ENCODE results near the gene NR6A1. TPM values are rescaled to one million over a fixed set of nuclear protein-coding genes. Genes with fewer than 3 reads are reported as not detected.

NR6A1 gene
- total RNA-seq, 2 donors from 2014 or later = 4.8 to 4.9 TPM

DNA sequence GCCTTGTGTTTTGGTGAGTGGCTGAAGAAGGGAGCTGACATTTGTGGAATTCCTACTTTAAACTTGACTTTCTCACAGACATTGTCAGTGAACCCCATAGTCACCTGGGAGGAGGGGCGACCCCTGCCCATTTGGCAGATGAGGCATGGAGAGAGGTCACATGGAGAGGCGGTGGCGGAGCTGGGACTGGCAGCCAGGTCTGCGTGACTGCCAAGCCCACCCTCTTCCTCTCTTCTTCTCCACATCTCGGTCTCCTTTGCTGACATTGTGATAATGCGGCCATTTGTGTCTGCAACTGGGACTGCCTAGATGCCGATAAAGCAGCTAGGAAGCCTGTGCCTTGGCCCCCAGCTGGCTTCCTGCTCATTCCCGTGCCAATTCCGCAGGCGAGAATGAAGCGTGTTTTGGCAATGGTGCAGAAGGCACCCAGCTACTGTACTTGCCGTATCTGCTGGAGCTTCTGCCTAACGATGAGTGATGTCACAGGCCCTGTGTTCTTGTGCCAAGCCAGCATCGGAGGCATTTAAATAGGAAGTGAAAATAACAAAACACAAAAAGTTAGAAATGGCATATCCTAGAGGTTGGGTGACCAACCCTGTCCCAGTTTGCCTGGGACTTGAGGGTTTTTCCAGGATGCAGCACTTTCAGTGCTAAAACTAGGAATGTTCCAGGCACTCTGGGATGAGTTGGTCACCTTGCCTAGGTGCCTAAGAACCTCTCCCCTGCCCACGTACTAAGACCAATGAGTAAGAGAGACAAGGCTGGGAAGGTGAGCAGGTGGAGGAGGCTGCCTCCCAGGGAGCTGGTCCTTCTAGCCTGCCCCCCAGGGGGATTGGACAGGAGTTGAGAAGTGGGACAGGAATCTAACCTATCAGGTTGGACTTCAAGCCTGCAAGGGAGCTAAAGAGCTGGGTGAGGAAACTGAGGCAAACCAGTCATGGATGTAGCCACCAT lies 29.5 kb upstream of the NR6A1 start:
- H3K9me3 ChIP-seq = no peaks in the 10 kb centered on the region
- no peaks in the 10 kb centered on the region for H3K36me3 ChIP-seq
- no peak overlapping the region for H3K4me3 ChIP-seq
- H3K9ac ChIP-seq (ENCODE audit: low read depth in 2 of 2, low read length in 2 of 2) = no peak overlapping the region
- intact Hi-C loops (cut with DNase I) = no loop called here
- DNase-seq = no peak
- no peaks in the 10 kb centered on the region for H3K27me3 ChIP-seq
- no peak overlapping the region for H3K27ac ChIP-seq
- no peaks in the 10 kb centered on the region for H3K4me1 ChIP-seq
- TF ChIP-seq, protein P1, sequence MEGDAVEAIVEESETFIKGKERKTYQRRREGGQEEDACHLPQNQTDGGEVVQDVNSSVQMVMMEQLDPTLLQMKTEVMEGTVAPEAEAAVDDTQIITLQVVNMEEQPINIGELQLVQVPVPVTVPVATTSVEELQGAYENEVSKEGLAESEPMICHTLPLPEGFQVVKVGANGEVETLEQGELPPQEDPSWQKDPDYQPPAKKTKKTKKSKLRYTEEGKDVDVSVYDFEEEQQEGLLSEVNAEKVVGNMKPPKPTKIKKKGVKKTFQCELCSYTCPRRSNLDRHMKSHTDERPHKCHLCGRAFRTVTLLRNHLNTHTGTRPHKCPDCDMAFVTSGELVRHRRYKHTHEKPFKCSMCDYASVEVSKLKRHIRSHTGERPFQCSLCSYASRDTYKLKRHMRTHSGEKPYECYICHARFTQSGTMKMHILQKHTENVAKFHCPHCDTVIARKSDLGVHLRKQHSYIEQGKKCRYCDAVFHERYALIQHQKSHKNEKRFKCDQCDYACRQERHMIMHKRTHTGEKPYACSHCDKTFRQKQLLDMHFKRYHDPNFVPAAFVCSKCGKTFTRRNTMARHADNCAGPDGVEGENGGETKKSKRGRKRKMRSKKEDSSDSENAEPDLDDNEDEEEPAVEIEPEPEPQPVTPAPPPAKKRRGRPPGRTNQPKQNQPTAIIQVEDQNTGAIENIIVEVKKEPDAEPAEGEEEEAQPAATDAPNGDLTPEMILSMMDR (IDR thresholded peaks at IDR 0.05) = no peak

DNA sequence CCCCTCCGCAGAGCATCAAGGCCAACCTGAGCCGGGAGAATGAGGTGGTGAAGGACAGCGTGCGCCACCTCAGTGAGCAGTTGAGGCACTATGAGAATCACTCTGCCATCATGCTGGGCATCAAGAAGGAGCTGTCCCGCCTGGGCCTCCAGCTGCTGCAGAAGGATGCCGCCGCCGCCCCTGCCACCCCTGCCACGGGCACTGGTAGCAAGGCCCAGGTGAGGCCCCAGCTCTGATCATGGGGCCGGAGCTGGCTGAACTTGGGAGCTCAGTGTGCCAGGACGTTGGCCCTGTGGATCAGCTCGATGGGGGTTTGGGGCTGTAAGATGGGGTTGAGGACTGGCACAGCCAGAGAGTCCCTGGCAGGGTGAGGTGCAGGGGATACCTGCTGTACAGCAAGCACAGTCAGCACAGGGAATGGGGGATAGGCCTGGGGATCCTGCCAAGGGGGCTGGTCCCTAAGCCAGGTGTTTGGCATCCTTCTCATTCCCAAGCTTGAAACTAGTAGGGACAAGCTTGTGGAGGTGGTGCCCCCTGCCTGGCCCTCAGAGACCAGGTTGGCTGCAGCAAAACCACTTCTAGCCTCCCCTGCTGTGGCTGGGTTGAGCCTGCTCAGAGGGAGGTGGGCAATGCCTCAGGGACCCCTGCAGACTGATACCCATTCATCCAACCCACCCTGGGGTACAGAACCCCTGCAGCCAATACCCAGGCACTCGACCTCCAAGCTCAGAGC lies 28.3 kb upstream of the NR6A1 start:
- Histone ChIP-seq H3K36me3 (no peaks in the 10 kb centered on the region), H3K9me3 (no peaks in the 10 kb centered on the region), H3K4me3 (no peak overlapping the region), H3K27me3 (no peaks in the 10 kb centered on the region), H3K27ac (no peak overlapping the region), H3K4me1 (no peaks in the 10 kb centered on the region), H3K9ac (ENCODE audit: low read depth in 2 of 2, low read length in 2 of 2) (no peak overlapping the region)
- intact Hi-C loops (cut with DNase I) = no loop called here
- TF ChIP-seq, protein P1 (IDR thresholded peaks at IDR 0.05) = no peak
- no peak for DNase-seq

DNA sequence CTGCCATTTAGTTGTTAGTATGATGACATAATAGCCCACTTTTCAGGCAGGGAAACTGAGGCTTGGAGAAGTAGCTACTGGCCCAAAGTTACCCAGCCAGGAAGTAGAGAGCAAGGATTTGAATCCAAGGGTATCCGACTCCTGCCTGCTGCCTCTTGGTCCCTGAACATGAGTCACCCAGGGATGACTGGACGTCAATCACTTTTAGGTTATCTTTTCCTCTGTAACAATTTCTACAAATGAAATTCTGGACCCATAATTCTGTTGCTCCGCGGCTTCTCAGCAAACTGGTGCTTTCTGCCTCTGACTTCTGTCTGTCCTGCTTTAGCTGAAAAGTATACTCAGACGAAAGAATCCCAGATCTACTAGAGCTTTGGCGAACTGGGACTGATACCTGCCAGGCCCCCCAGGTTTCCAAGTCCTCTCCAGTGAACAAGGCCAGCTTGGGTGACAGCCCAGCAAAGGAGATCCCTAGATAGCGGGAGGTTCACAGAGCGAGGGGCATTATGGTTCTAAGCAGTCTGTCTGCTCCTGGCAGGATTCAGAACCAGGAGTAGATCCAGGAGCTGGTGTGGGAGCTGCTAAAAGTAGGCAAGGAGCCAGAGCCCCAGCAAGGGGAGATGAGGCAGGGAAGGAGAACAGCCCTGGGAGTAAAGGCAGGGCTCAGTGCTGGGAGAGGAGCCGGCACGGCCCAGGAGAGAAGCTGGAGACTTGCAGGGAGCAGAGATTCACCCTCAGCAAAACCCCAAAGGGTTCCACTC lies 26.4 kb upstream of the NR6A1 start:
- H3K4me1 ChIP-seq = no peaks in the 10 kb centered on the region

DNA sequence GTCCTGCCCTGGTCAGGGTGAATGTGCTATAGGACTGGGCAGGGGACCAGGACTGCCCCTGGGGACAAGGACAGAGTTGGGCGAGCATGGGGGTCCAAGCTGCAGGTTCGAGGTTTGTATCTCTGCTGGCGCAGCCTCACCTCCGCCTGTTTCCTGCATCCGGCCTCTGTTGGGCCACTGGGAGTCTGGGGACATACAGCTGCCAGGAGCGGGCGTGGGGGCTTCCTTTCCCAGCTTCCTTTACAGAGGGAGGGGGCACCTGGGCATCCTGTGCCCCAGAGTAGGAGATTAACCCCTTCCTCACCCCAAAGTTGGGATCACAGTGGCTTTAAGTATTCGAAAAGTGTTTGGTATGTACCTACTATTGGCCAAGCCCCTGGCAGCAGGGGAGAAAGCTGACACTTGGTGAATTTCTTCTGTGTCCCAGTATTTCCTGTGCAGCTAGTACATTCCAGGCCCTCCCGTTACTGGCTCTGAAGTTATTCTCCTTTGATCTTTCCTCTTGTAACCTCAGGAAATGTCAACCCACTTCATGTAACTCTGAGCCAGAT lies 24.8 kb upstream of the NR6A1 start:
- DNase-seq = no peak
- TF ChIP-seq, protein P1 (IDR thresholded peaks at IDR 0.05) = no peak
- Histone ChIP-seq H3K27me3 (no peaks in the 10 kb centered on the region), H3K9ac (ENCODE audit: low read depth in 2 of 2, low read length in 2 of 2) (no peak overlapping the region), H3K4me1 (no peaks in the 10 kb centered on the region), H3K4me3 (no peak overlapping the region), H3K36me3 (no peaks in the 10 kb centered on the region), H3K9me3 (no peaks in the 10 kb centered on the region), H3K27ac (no peak overlapping the region)
- intact Hi-C loops (cut with DNase I) = no loop called here

More for the DNA sequence above, 26.4 kb upstream of the NR6A1 start:
- H3K36me3 ChIP-seq = no peaks in the 10 kb centered on the region
- intact Hi-C loops (cut with DNase I) = no loop called here
- no peak overlapping the region for H3K27ac ChIP-seq
- H3K4me3 ChIP-seq = no peak overlapping the region
- H3K9ac ChIP-seq (ENCODE audit: low read depth in 2 of 2, low read length in 2 of 2) = no peak overlapping the region
- TF ChIP-seq, protein P1 (IDR thresholded peaks at IDR 0.05) = no peak
- no peaks in the 10 kb centered on the region for H3K27me3 ChIP-seq
- no peaks in the 10 kb centered on the region for H3K9me3 ChIP-seq
- DNase-seq = no peak

Measured in colonic mucosa (tissue), 4 donors.